NCI-H1105 (cell line): Measurements from ENCODE around the gene AIDA.
"Not testable (repeated sequence)": the region's sequence is repeated elsewhere in the genome, so short reads cannot be mapped to it uniquely, and the experiment has no call there.

Experiments used
- DNase-seq: peaks from one replicate; lab custom pipeline; 2025; lab: John Stamatoyannopoulos, UW

The AIDA gene

GRCh38 chr1:222712253-222713090 is at the start of gene AIDA, which contains the start of gene BROX:
Gene AIDA, minus strand, starts transcription at chr1:222712491. Its CDS starts 174 bp downstream, at chr1:222712317.
Gene BROX, plus strand, starts transcription at chr1:222712564. Its CDS starts 3,136 bp downstream, at chr1:222715700.
- DNase-seq, result peak; percentile 85

DNA sequence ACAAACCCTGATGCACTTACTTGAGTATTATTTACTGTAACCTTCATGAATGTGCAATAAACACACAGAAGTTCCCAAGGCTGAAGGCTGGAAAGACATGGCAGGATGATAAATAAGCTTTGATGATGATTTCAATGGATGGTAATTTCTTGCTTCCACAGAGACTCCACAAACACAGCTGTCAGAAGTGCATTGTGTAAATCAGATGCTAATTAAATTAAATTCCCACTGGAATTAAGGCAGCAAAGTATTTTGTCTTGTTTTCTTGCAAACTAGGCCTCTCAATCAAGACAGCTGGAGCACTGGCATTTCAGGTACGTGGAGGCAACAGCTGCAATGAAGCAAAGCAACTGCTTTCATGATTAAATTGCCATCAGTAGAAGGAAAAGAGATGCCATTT is 48.8 kb upstream of the AIDA start:
- DNase-seq, result no peak

GRCh38 chr1:222759451-222760035 is 47.3 kb upstream of the AIDA start:
- DNase-seq, result no peak

GRCh38 chr1:222757646-222758268 is 45.5 kb upstream of the AIDA start:
- no peak for DNase-seq

- DNase-seq, result no peak
Observed at GRCh38 chr1:222754366-222755139, 42.3 kb upstream of the AIDA start.

GRCh38 chr1:222751255-222751654 is 39.0 kb upstream of the AIDA start:
- DNase-seq, result no peak

GRCh38 chr1:222750651-222751050 is 38.4 kb upstream of the AIDA start:
- DNase-seq, result no peak

- DNase-seq, result peak; percentile 18
Observed at GRCh38 chr1:222749927-222750326, 37.6 kb upstream of the AIDA start.

- DNase-seq, result not testable (repeated sequence)
Observed at GRCh38 chr1:222741630-222742457, 29.6 kb upstream of the AIDA start.

- no peak for DNase-seq
Observed at GRCh38 chr1:222739929-222740328, 27.6 kb upstream of the AIDA start.

GRCh38 chr1:222739465-222739864 is 27.2 kb upstream of the AIDA start:
- DNase-seq, result no peak

GRCh38 chr1:222736972-222737371 is 24.7 kb upstream of the AIDA start, which contains the start of gene FAM177B:
Gene FAM177B, plus strand, starts transcription at chr1:222737202. Its CDS starts 9,344 bp downstream, at chr1:222746546.
- no peak for DNase-seq

DNA sequence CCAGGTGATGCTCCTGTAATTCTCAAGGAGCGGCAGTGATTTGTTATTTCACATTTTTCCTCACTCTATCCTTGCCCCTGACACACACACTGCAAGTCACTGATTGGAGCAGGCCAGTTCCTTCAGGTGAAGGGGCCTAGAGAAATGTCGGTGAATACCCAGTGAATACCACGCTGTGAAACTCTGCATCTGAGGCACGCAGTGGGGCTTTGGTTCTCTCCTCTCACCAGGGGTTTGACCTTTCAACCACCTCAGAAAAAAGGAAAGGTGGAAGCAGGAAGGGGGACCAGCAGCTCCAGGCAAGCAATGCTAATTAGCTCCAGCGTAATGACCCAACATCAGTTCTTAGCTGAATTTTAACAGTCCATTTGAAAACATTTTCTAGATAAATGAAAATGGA is 24.2 kb upstream of the AIDA start:
- no peak for DNase-seq

- no peak for DNase-seq
Observed at GRCh38 chr1:222734740-222735139, 22.4 kb upstream of the AIDA start.

DNA sequence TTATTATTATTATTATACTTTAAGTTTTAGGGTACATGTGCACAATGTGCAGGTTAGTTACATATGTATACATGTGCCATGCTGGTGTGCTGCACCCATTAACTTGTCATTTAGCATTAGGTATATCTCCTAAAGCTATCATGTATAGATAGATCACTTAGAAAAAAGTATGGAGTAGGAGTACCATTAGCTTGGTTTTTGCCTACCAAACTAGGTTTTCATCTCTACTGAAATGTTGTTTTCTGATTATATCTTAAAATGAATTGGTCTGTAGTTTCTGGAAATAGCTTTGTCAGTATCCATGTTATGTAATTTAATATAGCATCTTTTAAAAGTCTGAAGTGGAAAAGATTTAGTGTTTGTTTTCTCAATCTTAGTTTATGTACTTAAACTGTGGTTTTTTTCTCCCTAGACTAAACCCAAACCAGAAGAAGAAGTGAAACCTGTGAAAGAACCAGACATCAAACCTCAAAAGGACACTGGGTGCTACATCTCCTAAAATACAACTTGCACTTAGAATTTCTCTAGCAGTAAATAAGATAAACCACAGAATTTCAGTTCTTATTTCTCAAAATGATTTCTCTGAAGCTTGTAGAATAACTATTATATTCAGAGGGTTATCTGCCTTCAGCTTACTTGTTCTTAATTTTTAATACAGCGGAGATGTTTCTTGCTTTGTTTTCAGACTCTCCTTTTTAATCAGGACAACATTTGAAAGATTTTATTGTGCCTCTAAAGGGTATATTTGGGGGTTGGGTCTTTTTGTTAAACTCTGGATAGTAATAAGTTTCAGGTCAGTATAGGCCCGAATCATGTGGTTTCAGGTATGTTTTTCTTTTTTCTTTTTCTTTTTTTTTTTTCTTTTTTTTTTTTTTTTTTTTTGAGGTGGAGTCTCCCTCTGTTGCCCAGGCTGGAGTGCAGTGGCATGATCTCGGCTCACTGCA is 20.2 kb upstream of the AIDA start:
- DNase-seq, result no peak

DNA sequence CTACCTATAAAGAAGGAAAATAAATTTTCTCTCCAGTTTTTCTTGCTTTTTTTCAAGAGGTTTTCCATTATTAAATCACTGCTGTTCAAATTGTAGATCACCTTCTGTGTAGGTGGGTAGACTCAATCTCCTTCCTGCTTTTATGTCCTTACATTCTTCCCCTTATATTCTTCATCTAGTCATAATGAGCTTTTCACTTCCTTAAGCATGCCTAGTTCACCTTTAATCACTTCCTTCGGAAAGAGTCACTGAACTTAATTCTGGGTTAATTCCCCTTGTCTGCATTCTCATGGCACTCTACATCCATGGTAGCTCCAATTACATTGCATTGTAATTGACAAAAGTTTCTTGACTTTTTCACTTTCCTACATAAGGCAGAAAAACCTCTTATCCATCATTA is 18.6 kb upstream of the AIDA start:
- no peak for DNase-seq

DNA sequence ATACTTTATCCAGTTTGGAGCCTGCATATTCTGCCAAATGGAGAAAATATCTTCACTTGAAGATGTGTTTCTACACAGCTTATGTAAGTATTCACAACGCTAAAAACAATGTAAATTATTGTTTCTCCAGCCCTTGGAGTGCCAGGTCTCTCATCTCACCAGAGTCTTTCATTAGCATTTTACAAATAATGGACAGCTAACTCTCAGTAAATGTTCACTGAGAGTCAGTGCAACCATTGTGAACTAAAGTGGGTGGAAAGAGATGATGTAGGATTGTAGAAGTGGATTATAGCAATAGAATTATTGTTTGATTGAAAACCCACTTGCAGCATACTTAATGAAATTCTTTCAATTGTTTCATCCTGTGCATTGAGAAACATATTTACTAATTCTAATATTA is 16.5 kb upstream of the AIDA start:
- DNase-seq, result no peak

DNA sequence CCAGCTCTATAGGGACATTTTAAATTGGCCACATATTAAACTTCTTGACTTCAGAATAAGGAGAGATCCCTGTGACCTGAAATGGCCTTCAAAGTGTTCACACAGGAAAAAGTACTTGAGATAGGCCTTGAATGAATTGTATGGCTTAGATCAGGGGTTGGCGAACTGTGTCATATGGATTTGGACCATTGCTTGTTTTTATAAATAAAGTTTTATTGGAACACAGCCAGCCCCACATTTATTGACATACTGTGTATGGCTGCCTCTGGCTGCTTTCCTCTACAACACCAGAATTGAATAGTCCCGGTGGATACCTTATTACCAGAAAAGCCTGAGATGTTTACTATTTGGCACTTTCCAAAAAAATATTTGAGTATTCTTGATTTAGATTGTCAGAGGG is 4.1 kb upstream of the AIDA start:
- no peak for DNase-seq

DNA sequence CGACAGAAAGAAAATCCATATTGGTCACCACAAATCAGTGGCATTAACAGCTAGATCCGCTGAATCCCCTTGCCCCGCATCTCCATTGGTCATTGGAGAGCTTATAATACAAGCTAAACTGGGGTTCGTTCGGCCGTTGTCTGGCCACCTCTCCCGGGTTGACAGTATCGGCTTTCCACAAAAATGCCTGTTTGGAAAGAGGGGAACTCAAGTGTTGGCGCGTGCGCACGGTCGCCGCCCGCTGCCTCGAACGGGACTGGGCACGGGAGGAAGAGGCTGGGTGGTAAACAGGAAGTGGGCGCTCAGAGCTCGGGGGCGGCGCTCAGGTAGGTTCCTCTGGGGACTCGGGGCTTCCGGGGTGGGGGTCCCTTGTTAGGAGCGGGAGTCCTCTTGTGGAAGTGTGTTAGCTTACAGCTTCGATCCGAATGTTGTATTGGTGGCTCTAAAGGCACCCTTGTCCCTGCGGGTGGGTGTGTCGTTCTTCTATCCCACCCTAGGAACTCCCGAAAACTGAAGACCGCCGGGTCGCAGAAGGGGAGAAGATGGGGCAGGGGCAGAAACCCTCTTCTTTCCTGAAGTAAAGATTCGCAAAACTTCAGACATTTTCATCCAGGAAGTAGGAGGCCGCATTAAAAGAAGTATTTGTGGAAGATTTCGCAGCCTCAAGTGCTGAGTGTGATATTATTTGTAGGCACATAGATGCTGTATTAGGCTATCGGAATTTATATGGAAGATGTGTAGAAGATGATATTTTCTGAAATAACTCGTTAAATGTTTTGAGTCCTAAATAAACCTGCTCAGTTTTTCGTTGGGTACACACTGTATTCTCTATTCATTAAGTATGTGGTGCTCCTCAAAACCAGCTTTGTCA is 1.0 kb upstream of the AIDA start:
- DNase-seq, result peak; percentile 97
